Stimulated activated CD4-positive, alpha-beta T cell treated with anti-CD3 and anti-CD28 coated beads, TNF-alpha, amount 100 ng/mL, for 4 hours (primary cell): Measurements from ENCODE around the gene CACNA1F.

ENCODE experiments used
- DNase-seq, 3 experiments: peaks; one replicate each; pipeline ENCODE4 v3.0.0-alpha.2; 2020; ENCODE audit warnings: low read depth in 3 of 3

CACNA1F gene

DNA sequence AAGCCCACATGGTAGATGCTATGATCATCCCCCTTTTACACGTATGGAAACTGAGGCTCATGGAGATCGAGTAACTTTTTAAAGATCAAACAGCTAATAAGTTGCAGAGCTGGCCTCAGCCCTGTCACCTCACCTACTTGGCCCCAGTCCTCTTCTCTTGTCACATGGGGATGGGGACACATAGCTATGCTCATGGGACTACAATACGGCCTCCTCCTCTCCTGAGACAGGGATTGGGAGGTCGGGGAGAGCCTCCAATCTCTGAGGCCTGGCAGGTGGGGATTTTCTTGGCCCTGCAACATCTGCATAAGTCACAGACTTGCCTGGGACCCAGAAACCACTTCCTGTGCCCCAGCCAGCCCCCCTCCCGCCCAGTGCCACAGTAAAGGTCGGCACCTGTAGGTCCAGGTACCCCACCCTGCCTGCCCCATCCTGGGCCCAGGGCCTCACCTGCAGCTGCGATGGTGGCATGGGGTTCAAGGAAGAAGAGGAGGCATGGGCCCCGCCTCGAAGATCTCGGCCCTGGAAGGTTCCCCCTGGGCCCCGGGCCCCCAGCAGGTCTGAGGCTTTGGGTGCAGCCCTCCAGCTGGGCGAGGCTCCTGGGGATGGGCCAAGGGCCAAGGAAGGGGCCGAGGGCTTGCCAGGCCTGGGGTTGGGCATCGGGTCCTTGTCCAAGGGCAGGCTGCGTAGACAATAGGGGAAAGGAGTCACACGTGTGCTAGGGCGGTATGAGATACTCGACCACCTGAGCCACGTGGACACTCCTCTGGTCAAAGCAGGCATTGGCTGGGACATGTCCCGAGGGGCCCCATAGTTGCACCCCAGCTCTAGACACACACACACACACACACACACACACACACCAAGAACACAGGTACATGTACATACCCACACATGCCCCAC is 25.0 kb upstream of the CACNA1F start:
- no peak for DNase-seq

GRCh38 chrX:49257074-49257790 is 24.1 kb upstream of the CACNA1F start:
- DNase-seq: no peak

DNA sequence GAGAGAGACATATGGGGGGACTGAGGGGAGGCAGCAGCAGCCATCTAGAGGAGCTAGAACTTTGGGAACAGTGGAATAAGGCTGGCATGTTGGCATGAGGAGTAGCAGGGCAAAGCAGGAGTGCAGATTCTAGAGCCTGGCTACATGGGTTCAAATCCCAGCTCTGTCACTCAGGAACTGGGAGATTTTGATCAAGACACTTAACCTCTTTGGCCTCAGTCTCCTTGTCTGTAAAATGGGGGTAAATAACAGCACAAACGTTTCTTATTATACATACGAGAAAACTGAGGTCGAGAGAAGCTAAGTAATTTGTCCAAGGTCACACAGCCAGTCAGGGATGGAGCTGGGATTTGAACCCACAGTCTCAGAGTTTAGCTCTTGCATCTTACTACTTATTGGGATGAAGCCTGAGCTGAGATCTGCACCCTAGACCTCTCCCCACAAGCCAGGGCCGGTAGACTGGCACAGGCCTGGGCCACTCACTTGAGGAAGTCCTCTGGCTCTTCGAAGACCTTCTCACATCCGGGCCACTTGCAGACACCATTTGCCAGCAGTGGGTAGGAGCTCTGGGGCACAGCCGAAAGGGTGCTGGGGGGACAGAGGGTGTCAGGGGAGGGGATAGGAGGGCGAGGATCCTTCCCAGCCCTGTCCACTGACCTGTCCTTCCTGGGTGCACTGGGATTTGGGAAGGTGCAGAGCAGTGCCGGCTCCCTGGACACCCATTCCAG is 23.3 kb upstream of the CACNA1F start:
- DNase-seq: no peak

DNA sequence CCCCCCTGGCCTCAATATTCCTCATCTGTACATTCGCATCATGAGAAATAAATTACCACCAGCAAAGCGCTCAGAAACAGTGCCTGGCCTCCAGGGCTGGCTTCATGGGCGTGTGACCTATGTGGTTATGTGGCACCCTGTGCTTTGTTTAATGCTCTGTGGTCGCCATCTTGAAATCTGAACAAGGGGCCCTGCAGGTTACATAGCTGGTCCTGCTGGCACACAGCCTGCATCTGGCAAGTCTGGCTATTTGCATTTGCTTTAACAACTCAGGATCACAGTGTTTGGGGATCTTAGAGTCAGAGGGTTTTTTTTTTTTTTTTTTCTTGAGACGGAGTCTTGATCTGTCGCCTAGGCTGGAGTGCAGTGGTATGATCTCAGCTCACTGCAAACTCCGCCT is 21.5 kb upstream of the CACNA1F start:
- no peak for DNase-seq

DNA sequence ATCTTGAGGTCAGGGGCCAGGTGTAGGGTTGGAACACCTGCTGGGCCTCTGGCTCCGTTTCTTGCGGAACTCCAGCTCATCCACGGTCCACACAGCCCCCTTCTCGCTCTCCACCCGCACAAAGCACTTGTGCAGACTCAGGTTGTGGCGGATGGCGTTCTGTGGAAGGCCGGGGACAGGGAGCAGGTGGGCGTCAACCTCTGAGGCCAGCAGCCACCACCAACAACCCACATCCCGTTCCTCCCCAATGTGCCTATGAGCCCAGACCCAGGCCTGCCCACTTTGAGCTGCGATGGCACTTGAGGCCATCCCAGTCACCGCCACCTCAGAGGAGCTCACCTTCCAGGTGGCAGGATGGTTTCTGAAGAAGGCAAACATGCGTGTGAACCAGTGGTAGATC is 18.2 kb upstream of the CACNA1F start:
- no peak for DNase-seq

DNA sequence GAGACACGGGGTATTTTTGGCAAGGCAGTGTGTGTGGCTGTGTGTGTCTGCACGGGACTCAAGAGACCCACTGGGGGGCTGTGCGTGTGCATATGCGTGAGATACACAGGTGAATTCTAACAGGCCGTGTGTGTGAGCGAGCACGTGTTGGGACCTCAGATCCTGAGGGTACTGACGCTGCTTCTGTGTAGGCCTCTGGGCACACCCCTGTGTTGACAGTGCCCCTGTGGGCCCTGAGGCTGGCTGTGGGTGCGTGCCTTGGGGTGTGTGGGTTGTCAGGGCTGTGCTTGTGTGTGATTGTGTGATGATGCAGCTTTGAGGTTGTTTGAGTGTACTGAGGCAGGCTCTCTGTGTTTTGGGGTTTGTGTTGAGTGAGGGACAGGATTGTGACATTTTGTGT is 17.4 kb upstream of the CACNA1F start:
- DNase-seq: no peak

DNA sequence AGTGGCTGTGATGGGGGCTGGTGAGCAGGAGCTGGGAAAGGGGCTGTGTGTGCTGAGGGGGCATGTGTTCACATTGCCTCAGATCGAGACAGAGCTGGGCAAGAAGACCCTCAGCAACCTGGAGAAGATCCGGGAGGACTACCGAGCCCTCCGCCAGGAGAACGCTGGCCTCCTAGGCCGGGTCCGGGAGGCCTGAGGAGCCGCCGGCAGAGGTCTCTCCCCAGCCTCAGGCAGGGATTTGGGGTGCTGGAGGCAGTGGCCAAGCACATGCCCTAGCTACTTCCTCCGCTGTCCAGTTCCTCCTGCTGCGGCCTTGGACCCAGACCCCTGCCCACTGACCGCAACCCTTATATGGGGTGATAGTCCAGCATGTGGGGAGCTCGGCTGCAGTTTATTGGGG is 16.9 kb upstream of the CACNA1F start:
- DNase-seq: no peak

- DNase-seq: no peak
Measured at GRCh38 chrX:49249616-49250015, 16.5 kb upstream of the CACNA1F start.

DNA sequence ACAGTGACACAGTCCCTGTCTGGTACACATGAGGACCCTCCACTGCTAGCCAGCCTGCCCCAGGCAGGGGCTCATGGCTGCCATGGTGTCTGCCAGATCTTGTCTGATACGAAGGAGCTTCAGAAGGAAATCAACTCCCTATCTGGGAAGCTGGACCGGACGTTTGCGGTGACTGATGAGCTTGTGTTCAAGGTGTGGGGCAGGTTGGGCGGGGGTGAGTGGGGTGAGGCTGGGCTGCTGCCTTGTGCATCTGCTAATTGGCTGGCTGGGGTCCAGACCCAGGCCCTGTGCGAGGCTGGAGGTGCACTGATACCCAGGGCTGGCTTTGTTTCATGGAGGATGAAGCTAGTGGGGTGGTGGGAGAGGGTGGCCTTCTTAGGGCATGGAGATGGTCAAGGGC is 15.9 kb upstream of the CACNA1F start:
- no peak for DNase-seq

GRCh38 chrX:49247916-49248811 is 15.0 kb upstream of the CACNA1F start:
- DNase-seq: no peak

GRCh38 chrX:49247346-49247745 is 14.2 kb upstream of the CACNA1F start:
- no peak for DNase-seq

GRCh38 chrX:49246541-49246940 is 13.4 kb upstream of the CACNA1F start:
- DNase-seq: no peak

DNA sequence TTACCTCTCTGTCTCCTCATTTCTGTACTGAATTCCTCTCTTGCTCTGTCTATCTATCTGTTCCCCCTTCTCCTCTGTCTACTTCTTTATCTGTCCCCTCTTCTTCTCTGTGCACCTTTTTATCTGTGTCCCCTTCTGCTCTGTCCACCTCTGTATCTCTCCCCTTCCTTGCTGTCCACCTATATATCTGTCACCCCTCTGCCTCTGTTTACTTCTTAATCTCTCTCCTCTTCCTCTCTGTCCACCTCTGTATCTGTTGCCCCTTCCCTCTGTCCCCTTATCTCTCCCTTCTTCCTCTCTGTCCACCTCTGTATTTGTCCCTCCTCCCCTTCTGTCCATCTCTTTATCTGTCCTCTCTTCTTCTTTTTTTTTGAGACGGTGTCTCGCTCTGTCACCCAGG is 11.1 kb upstream of the CACNA1F start:
- no peak for DNase-seq

DNA sequence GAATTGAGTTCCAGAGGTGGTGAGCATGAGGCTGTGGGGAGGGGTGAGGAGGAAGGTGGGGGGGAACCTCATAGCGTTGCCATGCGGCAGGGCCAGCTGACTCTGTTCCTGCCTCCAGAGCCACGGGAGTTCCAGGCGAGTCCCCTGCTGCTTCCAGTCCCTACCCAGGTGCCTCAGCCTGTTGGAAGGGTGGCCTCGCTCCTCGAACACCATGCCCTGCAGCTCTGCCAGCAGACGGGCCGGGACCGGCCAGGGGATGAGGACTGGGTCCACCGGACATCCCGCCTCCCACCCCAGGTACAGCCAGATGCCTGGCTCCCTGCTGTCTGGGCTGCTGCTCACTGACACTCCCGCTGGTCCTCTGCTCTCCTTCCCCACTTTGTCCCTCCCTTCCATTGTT is 10.0 kb upstream of the CACNA1F start:
- DNase-seq: no peak

GRCh38 chrX:49242545-49243066 is 9.5 kb upstream of the CACNA1F start:
- DNase-seq: no peak

GRCh38 chrX:49238735-49239134 is 5.6 kb upstream of the CACNA1F start:
- DNase-seq: no peak

GRCh38 chrX:49237060-49237459 is 3.9 kb upstream of the CACNA1F start:
- DNase-seq: no peak

DNA sequence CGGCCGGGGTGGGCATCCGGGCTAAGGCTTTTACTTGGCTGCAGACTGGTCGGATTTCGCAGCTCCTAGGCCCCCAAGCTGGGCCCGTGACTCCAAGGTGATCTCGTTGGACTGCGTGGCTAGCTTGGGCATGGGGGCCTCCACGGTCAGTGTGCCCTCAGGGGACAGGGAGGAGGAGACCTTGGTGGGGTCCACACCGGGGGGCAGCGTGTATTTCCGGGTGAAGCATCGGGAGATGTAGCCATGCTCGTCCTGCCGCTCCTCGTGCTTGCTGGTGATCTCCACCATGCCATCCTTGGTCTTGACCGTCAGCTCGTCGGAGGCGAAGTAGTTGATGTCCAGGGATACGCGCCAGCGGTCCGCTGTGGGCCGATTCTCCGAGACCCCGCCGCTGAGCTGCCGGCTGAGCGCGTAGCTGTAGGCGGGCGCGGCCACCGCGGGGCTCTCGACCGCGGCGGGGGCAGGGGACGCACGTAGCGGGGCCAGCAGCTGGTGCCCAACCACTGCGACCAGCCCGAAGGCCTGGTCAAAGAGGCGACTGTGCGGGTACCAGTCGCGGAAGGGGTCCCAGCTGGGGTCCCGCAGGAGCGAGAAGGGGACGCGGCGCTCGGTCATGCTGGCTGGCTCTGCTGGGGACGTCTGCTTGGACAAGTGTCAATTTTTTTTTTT is 881 bp upstream of the CACNA1F start:
- no peak for DNase-seq

DNA sequence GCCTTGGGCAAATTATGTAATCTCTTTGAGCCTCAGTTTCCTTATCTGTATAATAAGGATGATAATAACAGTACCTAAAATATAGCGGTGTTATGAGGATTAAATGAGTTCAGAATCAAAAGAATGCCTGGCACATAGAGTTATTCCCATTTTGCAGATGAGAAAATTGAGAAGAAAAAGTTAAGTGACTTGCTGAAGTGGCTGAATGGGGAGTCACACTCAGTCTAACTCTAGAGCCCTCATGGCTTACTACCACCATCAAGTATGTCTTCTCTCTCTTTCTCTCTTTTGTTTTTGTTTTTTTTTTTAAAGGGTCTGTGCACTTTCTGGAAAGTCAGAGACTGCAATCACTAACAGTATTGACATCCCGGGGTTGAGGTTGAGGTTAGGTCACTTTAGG is 615 bp downstream of the CACNA1F start:
- DNase-seq: no peak

DNA sequence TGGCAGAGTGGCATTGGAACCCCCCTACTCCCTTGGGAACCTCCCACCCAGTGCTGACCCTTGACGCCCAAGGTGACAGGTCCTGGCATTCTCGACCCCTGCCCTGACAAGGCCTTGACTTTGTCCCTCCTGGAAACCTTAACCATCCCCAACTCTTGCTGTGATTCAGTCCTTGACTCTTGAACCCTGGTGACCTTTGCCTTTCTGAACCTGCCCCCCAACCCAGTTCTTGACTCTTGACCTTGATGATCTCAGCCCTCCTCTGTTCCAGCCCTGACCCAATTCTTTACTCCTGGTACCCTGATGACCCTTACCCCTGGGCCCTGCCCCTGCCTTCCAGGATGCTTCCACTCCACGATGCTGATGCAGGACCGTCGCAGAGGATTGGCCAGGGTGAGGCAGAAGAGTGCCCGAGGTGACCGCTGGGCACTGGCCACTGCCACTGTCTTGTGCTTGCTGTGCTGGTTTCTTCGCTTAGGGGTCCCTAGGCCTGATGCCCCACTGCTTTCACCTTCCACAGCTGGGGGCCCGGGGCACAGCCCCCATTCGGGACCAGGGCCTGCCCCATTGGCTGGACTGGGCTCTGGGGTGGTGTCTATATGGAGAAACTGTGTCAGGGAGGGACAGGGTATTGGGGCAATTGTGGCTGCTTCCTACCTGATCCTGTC is 1.7 kb downstream of the CACNA1F start:
- no peak for DNase-seq
